GM12873 (cell line): ENCODE results near the gene LCP1.

Source experiments
- CTCF ChIP-seq: IDR thresholded peaks from 2 replicates; pipeline ENCODE4 v1.5.1; 2012; ENCODE audit warnings: low read depth, mild to moderate bottlenecking, moderate library complexity, low read length, control low read depth; ENCODE audit not compliant: insufficient read depth; ENCODE audit errors: missing control alignments

Gene LCP1

DNA sequence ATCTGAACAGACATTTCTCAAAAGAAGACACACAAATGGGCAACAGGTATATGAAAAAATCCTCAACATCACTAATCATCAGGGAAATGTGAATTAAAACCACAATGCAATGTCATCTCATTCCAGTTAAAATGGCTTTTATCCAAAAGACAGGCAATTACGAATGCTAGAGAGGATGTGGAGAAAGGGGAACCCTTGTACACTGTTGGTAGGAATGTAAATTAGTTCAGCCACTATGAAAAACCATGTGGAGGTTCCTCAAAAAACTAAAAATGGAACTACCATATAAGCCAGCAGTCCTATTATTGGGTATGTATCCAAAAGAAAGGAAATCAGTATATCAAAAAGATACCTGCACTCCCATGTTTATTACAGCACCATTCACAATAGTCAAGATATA, 104.7 kb downstream of the LCP1 start:
- TF ChIP-seq CTCF = no peak

DNA sequence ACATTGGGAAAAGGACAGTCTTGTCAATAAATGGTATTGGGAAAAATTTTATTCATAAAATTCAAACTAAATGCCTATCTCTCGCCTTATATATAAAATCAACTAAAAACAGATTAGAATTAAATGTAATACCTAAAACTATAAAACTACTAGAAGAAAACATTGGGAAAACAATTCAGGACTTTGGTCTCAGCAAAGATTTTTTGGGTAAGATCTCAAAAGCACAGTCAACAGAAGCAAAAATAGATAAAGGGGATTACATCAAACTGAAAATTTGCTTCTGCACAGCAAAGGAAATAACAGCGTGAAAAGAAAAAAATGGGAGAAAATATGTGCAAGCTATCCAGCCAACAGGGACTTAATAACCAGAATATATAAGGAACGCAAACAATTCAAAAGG, 105.2 kb downstream of the LCP1 start:
- no peak for TF ChIP-seq CTCF
